Brain pericyte (primary cell): Measurements from ENCODE around the gene ZNF143.
"Not testable (repeated sequence)": the region's sequence is repeated elsewhere in the genome, so short reads cannot be mapped to it uniquely, and the experiment has no call there.

Source experiments
- DNase-seq: peaks from one replicate; pipeline ENCODE4 v3.0.0-alpha.2; 2012; ENCODE audit warnings: low read depth, low spot score

The ZNF143 gene

DNA sequence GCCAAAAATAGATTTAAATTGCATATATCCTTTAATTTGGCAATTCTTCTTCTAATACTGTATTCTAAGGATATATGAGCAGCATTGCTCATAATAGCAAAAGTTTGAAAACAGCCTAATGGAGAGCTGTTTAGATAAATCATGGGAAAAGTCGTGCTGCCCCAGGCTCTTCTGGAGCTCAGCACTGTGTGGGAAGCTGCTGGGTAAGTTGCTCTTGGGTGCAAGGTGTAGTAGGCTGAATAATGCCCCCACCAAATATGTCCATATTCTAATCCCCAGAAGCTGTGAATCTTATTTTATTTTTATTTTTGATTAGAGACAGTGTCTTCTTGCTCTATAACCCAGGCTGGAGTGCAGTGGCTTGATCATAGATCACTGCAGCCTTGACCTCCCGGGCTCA is 77.7 kb downstream of the ZNF143 start:
- DNase-seq = no peak

DNA sequence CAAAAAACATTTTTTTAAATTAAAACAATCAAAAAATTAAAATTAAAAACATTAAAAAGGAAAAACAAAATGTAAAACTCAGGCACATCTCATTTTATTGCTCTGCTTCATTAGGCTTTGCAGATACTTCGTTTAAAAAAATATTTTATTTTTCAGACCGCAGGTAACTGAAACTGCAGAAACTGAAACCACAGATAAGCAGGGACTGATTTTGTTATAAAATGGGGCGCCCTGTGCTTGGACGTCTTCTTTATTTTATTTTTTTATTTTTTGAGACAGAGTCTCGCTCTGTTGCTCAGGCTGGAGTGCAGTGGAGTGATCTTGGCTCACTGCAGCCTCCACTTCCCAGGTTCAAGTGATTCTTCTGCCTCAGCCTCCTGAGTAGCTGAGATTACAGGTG is 88.4 kb downstream of the ZNF143 start:
- not testable (repeated sequence) for DNase-seq

DNA sequence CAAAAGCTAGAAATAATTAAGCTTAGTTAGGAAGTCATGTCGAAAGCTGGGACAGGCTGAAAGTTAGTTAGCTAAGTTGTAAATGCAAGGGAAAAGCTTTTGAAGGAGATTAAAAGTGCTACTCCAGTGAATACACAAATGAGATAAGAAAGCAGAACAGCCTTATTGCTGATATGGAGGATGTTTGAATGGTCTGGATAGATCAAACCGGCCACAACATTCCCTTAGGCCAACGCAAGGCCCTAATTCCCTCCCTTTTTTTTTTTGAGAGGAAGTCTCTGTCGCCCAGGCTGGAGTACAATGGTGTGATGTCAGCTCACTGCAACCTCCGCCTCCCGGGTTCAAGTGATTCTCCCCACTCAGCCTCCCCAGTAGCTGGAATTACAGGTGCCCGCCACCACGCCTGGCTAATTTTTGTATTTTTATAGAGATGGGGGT is 89.4 kb downstream of the ZNF143 start:
- no peak for DNase-seq

DNA sequence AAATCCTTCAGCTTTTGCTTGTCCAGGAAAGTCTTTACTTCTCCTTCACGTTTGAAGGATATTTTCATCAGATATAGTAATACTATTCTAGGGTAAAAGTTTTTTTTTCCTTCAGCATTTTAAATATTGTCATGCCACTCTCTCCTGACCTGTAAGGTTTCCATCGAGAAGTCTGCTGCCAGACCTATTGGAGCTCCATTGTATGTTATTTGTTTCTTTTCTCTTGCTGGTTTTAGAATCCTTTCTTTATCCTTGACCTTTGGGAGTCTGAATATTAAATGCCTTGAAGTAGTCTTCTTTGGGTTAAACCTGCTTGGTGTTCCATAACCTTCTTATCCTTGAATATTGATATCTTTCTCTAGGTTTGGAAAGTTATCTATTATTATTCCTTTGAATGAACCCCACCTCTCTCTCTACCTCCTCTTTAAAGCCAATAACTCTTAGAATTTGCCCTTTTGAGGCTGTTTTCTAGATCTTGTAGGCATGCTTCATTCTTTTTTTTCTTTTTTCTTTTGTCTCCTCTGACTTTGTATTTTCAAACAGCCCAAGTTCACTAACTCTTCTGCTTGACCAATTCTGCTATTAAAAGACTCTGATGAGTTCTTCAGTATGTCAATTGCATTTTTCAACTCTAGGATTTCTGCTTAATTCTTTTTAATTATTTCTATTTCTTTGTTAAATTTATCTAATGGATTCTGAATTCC is 100.6 kb downstream of the ZNF143 start:
- no peak for DNase-seq

DNA sequence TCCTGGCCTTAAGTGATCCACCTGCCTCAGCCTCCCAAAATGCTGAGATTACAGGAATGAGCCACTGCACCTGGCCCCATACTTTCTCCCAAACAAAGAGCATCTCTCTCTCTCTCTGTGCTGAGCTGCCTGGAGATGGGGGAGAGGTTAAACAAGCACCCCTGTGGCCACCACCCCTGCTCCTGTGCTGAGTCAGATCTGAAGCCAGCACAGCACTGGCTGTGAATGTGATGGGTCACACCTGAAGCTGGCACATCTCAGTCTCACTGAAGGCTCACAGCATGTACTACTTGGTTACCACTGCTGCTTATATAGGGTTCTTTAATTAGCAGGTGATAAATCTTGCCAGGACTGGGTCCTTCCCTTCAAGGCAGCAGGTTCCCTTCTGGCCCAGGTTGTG is 101.9 kb downstream of the ZNF143 start:
- no peak for DNase-seq

DNA sequence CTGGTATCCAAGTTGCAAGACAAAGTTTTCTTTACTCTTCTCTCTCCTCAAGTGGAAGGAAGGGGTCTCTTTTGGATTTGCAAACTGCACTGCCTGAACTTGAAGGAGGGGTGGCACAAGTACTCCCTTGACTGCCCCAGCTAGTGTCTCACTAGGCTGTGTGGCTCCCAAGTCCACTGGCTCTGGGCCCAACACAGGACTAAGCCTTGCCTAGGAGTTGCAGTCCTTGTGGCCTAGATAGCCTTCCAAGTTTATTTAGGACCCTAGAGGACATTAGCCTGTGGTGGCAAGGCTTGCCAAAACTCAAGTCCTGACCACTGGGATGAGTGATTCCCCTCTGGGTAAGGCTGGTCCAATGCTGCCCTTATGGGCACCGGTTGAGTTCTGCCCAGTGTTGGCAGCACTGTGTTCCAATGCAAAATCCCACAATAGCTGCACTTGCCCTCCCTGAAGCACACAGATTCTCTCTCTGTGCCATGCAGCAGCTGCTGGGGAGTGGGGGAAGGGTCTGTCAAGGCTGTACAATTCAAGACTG is 102.5 kb downstream of the ZNF143 start:
- DNase-seq = no peak

DNA sequence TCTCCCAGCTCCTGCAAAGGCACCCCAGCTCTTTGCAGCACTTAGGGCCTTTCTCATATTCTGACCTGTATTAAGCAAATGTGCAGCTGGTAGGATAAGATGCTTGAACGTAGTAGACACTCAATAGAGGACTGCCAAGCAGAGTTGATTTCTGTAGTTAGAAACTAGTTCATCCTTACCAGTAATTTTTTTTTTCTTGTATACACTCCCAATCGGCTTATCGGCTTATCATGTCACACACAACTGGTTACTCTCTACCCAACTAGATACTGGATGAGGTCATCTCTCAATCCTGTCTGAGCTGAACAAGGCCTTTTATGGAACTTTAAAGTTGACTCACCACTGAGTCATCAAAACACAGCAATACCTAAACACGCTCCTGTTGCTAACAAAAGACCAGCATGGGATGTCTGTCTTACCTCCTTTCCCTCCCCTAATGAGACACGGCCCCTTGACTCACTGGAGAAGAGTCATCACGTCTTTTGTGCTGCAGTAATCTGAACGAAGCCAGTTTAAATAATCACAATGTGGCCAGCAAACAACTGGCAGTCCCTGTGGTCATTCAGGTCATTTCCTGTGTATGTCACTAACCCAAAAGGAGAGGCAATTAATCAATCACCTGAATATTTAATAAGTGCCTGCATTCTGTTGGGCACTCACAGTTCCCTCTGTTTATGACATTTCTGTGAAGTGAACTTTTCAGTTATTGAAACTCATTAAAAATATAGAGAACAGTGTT is 105.2 kb downstream of the ZNF143 start:
- peak; percentile 94 for DNase-seq

DNA sequence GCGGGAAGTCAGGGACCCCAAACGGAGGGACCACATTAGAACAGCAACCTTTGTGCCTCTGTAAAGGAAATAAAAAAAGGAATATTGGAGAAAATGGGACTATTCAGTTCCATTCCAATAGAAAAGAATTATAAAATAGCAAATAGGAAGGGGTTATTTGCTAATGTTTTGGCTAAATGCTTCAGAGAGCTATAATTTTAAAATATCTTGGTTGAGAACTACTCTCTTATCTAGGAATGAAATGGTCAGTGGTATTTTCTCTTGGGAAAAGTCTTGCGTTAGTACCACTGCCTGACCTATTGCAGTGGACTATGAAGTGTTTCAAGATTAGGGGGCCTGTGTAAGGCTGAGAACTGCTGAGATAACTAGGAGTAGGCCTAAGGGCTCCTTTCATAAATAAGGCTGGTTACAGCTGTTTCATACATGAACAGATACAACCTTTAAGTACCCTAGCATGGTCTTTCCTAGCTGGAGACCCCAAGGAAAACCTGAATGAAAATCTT is 105.8 kb downstream of the ZNF143 start:
- no peak for DNase-seq

DNA sequence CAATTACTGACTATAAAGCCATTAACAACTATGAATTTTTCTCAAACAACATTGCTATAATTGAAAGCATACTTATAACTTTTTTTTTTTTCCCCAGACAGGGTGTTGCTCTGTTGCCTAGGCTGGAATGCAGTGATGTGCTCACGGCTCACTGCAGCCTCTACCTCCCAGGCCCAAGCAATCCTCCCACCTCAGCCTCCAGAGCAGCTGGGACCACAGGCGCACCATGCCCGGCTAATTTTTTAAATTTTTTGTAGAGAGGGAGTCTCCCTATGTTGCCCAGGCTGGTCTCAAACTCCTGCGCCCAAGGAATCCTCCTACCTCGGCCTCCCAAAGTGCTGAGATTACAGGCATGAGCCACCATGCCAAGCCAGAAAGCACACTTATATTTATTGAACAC is 106.6 kb downstream of the ZNF143 start:
- DNase-seq = no peak

DNA sequence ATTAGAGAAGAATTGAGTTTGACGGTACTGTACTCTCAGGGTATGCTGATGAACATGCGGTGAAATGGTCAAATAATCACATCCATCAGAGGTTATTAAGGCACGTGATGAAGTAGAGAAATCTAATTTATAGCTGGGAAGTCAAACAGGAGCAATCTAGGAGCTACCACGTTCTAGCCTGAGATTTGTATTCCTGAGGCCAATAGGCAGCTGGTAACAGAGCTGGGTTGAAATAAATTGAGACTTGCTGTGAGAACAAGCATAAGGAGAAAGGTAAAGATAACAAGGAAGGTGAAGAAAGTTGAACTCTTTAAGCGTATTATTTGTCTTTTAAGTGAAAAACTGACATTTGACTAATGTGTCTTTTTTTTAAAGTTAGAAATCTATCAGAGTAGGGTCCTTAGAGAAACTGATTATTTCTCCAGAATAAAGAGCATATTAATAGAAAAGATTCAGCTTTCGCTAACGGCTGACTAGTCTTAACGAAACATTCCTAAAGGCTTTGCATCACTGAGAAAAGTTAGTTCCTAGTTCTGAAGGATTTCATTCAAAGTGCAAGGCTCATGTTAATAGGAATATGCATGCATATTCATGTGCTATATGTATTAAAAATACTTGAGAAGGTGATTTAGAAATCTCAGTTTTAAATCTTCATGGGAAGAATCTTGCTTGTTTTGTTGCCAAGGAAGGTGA is 107.5 kb downstream of the ZNF143 start:
- DNase-seq = no peak

DNA sequence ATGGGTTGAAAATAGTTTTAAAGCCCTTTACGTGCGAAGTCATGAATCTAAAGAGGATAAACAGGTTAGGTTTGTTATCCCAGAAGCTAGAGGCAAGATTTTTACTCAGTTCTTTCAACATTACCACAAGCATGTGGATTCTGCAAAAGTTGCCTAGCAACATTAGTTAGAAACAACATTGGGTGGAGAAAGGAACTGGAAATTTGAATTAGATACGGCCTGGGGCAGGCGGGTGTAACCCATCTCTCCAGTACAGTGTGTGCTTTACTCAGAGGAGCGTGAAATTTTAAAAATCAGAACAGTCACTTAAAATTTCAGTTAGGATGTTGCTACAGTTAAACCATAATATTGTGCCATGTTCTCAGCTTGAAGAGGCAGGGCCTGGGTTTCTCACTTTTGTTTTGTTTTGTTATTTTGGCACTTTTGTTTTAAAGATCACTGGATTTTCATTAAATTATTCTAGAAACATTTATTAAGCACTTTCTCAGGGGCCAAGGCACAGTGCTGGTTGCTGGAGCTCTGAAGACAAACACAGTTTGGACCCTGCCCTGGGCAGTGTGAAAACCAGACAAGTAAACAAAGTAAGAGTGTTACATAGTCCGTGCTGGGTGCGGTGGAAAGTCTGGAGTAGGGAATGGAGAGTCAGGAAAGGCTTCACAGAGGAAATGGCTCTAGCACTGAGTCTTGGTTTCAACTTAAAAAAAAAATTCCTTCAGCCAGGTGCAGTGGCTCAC is 108.2 kb downstream of the ZNF143 start:
- DNase-seq = no peak

DNA sequence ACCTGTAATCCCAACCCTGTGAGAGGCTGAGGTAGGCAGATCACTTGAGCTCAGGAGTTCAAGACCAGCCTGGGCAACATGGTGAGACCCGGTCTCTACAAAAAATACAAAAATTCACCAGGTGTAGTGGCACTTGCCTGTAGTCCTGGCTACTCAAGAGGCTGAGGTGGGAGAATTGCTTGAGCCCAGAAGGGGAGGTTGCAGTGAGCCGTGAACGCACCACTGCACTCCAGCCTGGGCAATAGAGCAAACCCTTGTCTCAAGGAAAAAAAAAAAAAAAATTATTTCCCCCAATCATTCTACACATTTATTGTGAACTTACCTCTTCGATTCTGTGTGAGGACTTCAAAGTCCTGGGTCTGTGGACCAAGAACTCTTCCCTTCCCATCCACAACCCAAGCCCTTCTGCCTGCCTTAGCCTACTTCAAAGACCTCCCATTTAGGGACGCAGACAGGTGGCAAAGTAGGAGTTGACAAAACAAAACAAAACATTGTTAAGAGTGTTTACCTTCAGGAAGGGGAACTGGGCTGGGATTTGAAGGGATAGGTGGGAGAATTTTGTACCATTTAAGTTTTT is 108.9 kb downstream of the ZNF143 start:
- no peak for DNase-seq

DNA sequence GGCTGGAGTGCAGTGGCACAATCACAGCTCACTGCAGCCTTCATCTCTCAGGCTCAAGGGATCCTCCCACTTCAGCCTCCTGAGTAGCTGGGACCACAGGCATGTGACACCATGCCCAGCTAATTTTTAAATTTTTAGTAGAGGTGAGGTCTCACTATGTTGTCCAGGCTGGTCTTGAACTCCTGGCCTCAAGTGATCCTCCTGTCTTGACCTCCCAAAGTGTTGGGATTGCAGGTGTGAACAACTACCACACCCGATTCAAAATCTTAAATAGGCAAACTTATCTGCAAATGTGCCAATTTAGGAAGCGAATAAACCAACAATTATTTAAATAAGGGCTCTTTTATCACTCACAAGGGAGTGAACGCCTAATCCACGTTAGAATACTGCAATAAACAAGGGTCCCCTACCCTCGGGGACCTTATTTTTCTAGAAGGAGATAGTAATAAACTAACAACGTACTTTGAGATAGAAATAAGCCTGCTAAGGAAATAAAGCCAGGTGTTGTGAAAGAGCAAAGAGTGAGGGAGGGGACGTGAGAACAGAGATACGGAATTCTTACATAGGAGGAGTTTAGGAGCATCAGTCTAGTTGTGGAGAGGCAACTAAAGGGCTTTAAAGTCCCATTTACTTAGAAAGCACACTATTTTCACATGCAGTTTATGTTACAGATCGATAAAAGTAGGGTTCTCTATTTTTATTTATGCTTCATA is 109.7 kb downstream of the ZNF143 start:
- no peak for DNase-seq

DNA sequence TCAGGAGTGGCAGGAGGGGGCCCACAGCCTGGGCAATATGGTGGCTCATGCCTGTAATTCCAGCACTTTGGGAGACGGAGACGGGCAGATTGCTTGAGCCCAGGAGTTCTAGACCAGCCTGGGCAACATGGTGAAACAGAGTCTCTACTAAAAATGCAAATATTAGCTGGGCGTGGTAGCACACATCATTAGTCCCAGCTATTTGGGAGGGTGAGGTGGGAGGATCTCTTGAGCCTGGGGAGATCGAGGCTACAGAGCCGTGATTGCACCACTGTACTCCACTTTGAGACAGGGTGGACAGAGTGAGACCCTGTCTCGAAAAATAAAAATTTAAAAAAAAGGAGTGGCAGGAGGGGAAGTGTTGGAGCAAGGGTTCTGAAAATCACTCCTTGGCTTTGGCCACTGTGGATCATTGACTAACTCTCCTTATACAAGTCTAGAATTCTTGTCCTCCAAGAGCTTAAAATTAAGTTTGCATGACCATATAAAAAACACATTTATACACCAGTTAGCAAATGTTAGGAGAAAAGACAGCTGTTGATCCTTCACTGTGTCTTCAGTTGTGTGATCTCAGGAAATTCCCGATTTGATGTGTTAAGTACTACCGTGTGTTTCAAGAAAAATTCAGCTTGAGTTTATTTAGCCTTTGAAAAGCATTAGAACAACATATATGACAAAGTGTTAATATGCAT is 110.4 kb downstream of the ZNF143 start:
- no peak for DNase-seq

DNA sequence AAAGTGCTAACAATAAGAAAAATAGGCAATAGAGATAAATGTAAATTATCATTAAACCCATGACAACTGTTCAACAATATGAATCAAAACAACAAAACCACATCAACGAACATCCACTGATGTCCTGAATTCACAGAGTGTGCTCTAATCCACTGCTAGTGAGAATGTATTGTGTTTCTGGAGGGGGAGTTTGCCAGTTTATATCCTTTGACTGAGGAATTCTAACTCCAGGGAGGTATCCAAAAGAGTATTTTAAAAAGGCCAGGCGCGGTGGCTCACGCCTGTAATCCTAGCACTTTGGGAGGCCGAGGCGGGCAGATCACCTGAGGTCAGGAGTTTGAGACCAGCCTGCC is 110.9 kb downstream of the ZNF143 start:
- no peak for DNase-seq

DNA sequence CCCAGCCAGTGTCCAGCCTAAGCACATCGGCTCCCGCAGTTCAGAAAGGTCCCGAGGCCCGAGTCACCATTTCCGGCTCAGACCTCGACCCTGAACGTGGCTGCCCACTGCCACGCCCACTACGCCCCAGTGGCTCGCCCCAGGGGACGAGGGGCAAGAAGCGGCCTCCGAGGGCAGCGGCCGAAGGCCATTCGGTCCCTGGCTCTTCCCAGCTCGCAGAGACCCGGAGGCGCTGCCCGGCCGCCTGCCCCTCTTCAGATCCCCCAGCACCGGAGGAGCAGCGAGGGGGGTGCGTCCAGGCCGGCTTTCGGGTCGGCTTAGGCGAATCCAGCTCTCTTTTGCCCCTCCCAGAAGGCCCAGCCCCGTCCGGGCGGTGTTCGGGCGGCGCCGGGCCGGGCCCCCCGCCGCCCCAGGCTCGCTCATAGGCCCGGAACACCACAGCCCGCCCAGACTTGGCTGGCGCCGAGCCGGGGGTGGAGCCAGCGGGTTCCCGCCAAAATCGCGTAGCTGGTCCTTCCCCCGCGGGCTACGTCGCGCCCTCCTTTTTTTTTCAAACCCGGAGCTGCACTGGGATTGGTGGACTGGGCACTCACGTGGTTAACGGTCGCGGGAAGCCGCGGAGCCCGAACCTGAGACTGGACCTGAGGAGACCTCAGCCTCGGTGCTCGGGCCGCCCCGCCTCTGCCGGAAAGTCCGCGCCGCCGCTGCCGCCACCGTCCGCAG is 112.4 kb downstream of the ZNF143 start, which contains the start of gene WEE1:
TSS of gene WEE1 (plus strand) at position 619 of the 723 bp plus-strand sequence. CDS start 264 bp downstream, outside the sequence.
- peak; percentile 93 for DNase-seq

DNA sequence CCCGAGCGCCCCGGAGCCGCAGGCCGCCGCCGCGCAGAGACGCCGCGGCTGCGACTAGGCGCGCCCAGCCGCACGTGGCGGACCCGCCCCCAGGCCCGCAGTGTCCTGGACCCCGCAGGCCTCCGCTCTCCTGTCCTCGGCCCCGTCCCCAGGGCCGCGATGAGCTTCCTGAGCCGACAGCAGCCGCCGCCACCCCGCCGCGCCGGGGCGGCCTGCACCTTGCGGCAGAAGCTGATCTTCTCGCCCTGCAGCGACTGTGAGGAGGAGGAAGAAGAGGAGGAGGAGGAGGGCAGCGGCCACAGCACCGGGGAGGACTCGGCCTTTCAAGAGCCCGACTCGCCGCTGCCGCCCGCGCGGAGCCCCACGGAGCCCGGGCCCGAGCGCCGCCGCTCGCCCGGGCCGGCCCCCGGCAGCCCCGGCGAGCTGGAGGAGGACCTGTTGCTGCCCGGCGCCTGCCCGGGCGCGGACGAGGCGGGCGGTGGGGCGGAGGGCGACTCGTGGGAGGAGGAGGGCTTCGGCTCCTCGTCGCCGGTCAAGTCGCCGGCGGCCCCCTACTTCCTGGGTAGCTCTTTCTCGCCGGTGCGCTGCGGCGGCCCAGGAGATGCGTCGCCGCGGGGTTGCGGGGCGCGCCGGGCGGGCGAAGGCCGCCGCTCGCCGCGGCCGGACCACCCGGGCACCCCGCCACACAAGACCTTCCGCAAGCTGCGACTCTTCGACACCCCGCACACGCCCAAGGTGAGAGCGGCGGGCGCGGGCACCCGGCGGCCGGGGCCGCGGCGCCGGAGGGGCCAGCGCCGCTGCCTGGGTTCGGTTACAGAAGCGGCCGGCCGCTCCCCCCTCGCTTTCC is 113.2 kb downstream of the ZNF143 start:
- DNase-seq = no peak

DNA sequence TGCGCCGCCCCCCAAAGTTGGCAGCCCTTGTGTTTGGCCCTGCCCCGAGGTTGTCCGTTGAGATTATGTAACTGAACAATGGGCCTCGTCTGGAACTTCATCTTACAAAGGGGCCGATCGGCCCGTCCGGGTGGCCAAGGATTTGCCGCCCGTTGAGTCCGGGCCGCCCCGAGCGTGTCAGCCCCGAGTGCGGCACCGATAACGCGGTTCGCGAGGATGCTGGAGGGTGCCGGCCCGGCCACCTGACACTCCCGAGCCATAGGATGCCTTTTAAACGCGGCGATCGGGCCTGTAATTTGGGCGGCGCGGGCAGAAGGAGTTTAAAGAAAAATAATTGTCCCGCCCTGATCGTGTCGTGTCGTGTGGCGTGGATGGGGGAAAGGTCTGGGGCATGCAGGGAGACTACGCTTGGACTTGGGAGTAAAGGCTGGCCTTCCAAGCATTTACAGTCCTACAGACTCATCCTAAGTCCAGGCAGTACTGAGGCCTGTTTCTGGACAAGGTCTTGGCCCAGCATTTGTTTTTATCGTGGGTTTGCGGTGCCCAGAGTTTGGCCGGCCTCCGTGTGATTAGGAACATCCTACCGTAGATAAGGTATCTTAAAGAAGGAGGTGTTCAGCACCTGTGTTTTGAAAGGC is 113.9 kb downstream of the ZNF143 start:
- DNase-seq = no peak
